HG03442 (cell line): ENCODE data around the gene PFDN5.

Experiments
- ATAC-seq: cut with Tn5 transposase; IDR thresholded peaks from one replicate; pipeline ENCODE4 v1.9.1; 2021; ENCODE audit warnings: mild to moderate bottlenecking, moderate library complexity; ENCODE audit not compliant: unreplicated experiment

The PFDN5 gene

GRCh38 chr12:53295070-53295890 is at the start of gene PFDN5:
Gene PFDN5 (plus strand): TSS chr12:53295542. CDS start chr12:53295568, 26 bp downstream.
- ATAC-seq: peak; percentile 79

GRCh38 chr12:53251477-53252348 is 43.6 kb upstream of the PFDN5 start:
- ATAC-seq: peak; percentile 78

DNA sequence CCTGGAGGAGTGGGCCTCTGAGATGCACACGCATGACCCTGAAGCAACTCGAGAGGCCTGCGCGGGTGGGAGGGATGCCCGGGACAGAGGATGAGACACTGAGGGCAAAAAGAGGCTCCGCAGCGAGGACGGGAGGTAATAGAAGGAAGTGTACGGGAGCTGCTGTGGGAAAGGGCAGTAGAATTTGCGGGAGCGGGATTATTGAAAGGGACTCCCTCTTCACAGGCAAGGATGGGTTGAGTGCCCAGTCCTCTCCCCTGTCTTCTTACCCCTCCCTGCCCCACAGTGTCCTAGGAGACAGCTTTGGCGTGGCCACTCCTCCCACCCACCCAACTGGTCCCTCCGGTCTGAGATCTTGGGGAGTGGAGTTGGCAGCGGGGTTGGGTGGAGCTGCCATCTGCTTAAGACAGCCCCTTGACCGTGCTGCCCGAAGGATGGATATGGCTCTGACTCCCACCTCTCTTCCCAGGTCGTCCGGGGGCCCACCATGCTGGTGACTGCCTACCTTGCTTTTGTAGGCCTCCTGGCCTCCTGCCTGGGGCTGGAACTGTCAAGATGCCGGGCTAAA is 42.9 kb upstream of the PFDN5 start:
- no peak for ATAC-seq

- ATAC-seq: no peak
Observed at GRCh38 chr12:53253298-53253697, 42.0 kb upstream of the PFDN5 start.

DNA sequence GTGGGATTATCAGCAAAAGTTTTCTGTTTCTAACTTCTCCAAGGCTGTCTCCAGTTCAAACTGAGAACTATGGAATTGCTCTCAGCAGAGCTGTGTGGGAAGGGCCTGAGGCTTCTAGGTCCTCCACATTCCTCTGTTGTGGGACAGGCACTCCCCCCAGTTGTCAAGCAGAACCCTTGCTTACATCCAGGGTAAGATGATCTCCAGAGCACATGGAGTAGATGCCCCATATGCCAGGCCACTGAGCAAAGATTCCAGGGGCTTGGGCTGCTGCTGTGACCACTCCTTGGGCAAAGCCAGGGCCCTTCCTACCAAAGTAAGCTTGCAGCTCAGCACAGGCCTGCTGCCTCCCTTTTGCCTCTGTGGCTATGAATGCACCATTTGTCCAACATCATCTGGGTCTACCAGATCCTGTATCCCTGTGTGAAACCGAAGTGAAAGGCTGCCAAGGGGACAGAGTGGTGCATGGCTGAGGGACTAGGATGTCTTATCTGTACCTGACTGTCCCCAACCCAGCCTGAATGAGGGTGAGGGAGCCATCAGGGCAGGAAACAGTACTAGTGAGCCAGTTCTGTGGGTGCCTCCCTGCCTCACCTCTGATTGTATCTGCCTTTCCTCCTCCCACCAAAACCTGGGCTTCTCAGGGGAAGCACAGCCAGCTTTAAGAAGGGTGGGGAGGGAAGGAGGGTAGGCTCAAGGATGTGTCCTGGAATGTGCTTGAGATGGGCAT is 40.4 kb upstream of the PFDN5 start:
- ATAC-seq: no peak

- ATAC-seq: no peak
Observed at GRCh38 chr12:53255996-53256395, 39.3 kb upstream of the PFDN5 start.

GRCh38 chr12:53258541-53259539 is 36.5 kb upstream of the PFDN5 start:
- no peak for ATAC-seq

- ATAC-seq: no peak
Observed at GRCh38 chr12:53259891-53260290, 35.5 kb upstream of the PFDN5 start.

GRCh38 chr12:53265783-53266182 is 29.6 kb upstream of the PFDN5 start:
- ATAC-seq: no peak

- peak; percentile 22 for ATAC-seq
Observed at GRCh38 chr12:53267306-53267998, 27.9 kb upstream of the PFDN5 start.

GRCh38 chr12:53267999-53268629 is 27.2 kb upstream of the PFDN5 start, which contains the start of gene ESPL1:
Gene ESPL1 (plus strand): TSS chr12:53268299. CDS start chr12:53268767, 468 bp downstream.
- ATAC-seq: peak; percentile 81

DNA sequence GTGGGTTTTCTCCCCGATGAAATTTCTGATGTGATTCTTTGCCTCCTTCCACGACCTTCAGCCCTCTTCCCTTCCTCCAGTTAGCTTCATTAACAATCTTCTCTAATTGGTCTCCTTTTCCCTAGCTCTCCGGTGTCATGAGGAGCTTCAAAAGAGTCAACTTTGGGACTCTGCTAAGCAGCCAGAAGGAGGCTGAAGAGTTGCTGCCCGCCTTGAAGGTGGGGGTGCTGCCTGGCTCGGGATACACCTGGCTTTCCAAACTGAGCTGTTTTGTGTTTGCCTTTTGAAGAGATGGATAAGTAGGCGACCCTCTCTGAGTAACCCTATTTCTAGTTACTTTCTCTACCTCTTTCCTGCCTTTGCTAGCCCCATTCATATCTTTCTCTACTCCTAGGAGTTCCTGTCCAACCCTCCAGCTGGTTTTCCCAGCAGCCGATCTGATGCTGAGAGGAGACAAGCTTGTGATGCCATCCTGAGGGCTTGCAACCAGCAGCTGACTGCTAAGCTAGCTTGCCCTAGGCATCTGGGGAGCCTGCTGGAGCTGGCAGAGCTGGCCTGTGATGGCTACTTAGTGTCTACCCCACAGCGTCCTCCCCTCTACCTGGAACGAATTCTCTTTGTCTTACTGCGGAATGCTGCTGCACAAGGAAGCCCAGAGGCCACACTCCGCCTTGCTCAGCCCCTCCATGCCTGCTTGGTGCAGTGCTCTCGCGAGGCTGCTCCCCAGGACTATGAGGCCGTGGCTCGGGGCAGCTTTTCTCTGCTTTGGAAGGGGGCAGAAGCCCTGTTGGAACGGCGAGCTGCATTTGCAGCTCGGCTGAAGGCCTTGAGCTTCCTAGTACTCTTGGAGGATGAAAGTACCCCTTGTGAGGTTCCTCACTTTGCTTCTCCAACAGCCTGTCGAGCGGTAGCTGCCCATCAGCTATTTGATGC is 26.4 kb upstream of the PFDN5 start:
- peak; percentile 5 for ATAC-seq

- no peak for ATAC-seq
Observed at GRCh38 chr12:53274445-53274844, 20.9 kb upstream of the PFDN5 start.

DNA sequence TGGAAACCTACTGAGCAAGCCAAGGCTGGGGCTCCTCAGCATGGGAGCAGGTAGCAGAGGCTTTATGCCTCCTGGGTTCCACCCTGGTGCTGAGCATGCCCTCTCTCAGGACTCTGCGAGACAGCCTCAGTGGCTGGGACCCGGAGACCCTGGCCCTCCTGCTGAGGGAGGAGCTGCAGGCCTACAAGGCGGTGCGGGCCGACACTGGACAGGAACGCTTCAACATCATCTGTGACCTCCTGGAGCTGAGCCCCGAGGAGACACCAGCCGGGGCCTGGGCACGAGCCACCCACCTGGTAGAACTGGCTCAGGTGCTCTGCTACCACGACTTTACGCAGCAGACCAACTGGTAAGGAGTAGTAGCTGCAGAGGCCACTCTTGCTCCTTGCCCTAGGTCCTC is 18.8 kb upstream of the PFDN5 start:
- no peak for ATAC-seq

GRCh38 chr12:53277981-53278380 is 17.4 kb upstream of the PFDN5 start:
- no peak for ATAC-seq

- ATAC-seq: no peak
Observed at GRCh38 chr12:53279283-53279869, 16.0 kb upstream of the PFDN5 start.

- no peak for ATAC-seq
Observed at GRCh38 chr12:53279888-53280498, 15.3 kb upstream of the PFDN5 start.
